ENCODE results near the gene TNFSF4.

DNA sequence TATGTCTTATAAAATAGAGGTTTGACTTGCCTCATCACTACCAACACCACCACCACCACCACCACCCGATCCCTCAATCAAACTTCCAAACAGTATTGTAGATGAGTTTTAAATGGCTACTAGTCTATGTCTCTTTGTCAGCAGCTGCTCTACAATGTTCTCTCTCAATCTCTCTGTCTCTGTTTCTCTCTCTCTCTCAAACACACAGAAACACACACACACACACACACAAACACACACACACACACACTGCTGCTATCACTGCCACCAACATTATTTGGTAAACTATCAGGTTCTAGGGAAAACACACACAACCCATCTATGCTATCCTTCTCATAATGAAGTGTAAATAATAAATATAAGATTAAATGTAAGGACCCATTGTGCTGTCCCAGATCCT, 2.4 kb downstream of the TNFSF4 start:
- TF ChIP-seq, protein P1, sequence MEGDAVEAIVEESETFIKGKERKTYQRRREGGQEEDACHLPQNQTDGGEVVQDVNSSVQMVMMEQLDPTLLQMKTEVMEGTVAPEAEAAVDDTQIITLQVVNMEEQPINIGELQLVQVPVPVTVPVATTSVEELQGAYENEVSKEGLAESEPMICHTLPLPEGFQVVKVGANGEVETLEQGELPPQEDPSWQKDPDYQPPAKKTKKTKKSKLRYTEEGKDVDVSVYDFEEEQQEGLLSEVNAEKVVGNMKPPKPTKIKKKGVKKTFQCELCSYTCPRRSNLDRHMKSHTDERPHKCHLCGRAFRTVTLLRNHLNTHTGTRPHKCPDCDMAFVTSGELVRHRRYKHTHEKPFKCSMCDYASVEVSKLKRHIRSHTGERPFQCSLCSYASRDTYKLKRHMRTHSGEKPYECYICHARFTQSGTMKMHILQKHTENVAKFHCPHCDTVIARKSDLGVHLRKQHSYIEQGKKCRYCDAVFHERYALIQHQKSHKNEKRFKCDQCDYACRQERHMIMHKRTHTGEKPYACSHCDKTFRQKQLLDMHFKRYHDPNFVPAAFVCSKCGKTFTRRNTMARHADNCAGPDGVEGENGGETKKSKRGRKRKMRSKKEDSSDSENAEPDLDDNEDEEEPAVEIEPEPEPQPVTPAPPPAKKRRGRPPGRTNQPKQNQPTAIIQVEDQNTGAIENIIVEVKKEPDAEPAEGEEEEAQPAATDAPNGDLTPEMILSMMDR (IDR thresholded peaks at IDR 0.05; ENCODE audit: borderline replicate concordance, extremely low read depth, low read length, poor library complexity, severe bottlenecking), result no peak
- no peak for TF ChIP-seq EZH2 (IDR thresholded peaks at IDR 0.05; ENCODE audit: borderline replicate concordance, low read depth, low read length, severe bottlenecking)

All from DND-41 (cell line).